Measurements from ENCODE around the gene PNMA5.

The PNMA5 gene

DNA sequence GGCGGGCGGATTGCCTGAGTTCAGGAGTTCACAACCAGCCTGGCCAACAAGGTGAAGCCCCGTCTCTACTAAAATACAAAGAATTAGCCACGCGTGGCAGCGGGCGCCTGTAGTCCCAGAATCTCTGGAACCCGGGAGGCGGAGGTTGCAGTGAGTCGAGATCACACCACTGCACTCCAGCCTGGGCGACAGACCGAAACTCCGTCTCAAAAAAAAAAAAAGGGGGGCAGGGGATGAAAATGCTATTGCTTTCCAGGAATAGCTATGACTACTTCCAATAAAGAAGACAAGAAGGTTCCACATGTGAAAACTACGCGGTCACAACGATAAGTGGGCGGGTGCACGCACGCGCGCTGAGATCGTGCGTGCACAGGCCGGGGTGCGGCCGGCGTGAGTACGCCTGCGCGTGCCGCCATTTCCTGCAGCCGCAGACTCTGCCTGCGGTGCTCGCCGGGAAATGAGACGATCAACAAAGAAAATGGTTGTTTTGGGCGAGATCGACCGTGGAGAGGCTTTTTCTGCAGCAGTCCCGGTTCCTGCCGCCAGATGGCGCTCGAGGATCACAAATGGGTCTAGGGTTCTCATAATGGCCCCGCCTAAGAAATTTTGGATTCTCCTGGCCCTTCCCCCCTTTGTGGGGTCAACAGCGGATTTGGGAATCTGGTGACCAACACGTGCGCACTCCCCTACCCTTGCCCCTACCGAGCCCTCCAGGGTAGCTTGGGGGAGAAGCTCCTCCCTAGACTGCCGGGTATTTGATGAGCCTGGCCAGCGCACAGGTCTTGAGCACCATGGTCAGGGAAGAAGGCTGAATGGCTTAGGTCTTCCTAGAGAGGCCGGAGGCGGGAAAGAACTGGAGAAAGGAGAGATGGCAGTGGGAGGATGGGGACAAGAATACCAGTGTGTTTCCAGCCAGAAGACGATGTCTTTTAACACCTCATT is 35.1 kb downstream of the PNMA5 start:
- peak; percentile 85 for DNase-seq

DNA sequence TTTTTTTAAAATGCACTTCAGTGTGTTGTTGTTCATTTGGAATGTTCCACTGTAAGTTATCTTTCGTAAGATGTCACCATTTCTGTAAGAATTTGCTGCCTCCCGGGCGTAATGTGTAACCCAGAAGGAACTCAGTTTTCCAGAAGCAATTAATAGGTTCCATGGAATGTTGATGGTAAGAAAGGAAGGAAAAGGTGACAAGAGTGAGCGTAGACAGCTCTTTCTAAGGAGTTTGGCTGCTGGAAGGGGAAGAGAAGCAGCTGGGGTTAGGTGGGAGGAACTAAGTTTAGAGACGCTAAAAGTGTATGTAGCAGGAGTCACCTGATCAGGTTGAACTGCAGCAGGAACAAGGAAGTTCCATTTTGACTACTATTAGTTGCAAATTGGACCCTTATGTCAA is 35.9 kb downstream of the PNMA5 start:
- DNase-seq = peak; percentile 38

DNA sequence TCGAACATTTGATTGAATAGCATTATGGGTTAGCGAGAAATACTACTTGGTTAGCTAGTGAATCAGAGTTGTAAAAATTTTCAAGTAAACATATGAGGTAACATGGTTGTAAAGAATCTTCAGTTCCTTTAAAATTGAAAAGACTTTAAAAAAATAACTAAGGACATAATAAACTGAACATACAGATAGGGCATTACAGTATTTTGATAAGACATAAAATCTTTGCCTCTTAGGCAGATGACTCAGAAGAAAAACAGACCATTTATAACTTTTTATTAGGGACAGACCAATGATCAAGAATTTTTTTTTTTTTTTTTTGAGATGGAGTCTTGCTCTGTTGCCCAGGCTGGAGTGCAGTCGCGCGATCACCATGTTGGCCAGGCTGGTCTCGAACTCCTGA is 43.1 kb downstream of the PNMA5 start:
- DNase-seq = no peak

GRCh38 chrX:152949114-152949513 is 44.8 kb downstream of the PNMA5 start:
- no peak for DNase-seq

DNA sequence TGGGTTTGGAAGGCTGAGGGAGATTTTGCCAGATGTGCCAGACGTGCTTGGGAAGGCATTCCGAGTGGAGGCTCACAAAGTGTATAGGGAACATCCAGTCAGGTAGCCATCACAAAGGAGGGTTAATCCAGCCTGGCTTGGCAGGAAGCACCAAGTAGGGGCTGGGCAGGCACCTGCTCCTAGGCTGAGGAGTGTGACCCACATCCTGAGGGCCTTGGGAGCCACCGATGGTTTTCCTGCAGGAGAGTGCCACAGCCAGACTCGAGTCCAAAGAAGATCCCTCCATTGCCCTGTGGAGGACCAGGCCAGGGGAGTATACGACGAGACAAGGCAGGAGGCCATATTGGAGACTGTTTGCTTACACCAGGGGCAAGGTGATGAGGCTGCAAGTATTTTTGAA is 47.2 kb downstream of the PNMA5 start:
- DNase-seq = no peak

DNA sequence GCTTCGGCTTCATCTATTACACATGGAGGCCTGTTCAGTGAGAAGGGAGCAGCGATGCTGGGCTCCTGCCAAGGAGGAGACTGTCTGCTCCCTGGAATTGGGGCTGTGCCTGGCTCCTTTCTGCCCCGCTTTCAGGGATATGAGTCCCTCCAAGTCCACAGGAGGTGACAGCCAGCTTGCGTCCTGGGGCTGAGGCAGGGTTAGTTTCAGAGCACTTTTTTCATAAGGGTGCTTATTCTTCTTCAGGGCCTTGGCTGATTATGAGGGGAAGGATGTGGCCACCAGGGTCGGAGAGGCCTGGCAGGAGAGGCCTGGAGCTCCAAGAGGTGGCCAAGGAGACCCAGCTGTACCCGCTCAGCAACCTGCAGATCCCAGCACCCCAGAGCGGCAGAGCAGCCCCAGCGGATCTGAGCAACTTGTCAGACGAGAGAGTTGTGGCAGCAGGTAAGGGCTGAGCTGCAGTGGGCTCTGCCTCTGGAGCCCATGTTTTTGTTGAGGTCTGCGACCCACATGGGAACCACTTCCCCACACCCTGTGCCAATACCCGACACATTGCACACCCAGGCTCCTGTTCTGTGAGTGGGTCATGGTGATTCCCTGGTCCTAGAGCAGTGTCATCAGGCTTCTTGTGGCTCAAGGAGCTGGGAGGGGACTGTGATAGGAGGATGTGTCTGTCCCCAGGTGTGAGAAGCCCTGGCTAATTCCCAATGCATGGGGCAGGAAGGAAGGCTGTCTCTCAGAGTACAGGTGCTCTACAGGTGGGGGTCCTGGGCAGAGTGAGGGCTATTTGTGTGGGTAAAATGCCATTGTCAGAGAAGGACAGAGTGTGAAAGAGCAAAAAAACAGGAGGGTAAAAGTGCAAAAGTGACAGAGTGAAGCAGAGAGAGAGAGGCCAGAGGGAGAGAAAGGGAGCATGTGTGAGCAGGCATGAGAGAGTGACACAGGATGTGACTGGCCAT is 48.6 kb downstream of the PNMA5 start:
- DNase-seq = no peak

DNA sequence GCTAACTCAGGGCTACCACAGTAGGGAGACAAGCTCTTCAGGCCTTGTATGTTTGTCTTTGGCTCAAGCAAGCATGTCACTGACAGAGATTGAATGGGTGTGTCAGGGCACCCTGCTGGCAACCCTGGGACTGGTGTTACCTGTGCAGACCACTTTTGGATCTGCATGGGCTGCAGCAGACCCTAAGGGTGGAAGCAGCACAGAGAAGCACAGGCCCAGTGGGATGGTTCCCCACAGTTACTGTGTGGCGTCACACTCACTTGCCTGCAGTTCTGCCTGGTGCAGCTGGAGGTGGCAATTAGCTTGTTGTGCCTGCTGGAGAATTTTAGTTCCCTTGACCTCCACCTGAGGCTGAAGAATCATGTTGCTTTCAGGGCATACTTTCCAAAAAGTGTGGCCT is 50.1 kb downstream of the PNMA5 start:
- no peak for DNase-seq

- peak; percentile 24 for DNase-seq
These were observed 51.9 kb downstream of the PNMA5 start for GRCh38 chrX:152942077-152942442.

GRCh38 chrX:152941328-152942076 is 52.4 kb downstream of the PNMA5 start:
- peak; percentile 86 for DNase-seq
